Osteocyte (in vitro differentiated cells): Measurements from ENCODE around the gene SLIT1. TPM values are rescaled to one million over a fixed set of nuclear protein-coding genes. Genes with fewer than 3 reads are reported as not detected.

ENCODE experiments used
- DNase-seq: peaks from one replicate; pipeline ENCODE4 v3.0.0; 2021; ENCODE audit warnings: mixed read lengths; ENCODE audit not compliant: unreplicated experiment; ENCODE audit errors: extremely low spot score
- H3K27ac Mint-ChIP-seq: one replicate; pipeline ENCODE4 v1.8.0; 2021; ENCODE audit warnings: mild to moderate bottlenecking, mixed read lengths; ENCODE audit not compliant: unreplicated experiment
- H3K27me3 Mint-ChIP-seq: one replicate; pipeline ENCODE4 v1.8.0; 2021; ENCODE audit warnings: mixed read lengths; ENCODE audit not compliant: unreplicated experiment
- H3K36me3 Mint-ChIP-seq: one replicate; pipeline ENCODE4 v1.8.0; 2021; ENCODE audit warnings: mixed read lengths; ENCODE audit not compliant: unreplicated experiment
- H3K4me1 Mint-ChIP-seq: one replicate; pipeline ENCODE4 v1.8.0; 2021; ENCODE audit warnings: mixed read lengths; ENCODE audit not compliant: unreplicated experiment
- H3K4me3 Mint-ChIP-seq: one replicate; pipeline ENCODE4 v1.8.0; 2021; ENCODE audit warnings: mild to moderate bottlenecking, moderate library complexity, mixed read lengths; ENCODE audit not compliant: unreplicated experiment
- H3K9me3 Mint-ChIP-seq: one replicate; pipeline ENCODE4 v1.8.0; 2021; ENCODE audit warnings: mixed read lengths; ENCODE audit not compliant: unreplicated experiment
- CTCF ChIP-seq: fragments of 200-600 bp; sonication (generic); IDR thresholded peaks from 2 replicates; pipeline ENCODE4 v1.5.0; 2021; ENCODE audit warnings: antibody characterized with exemption, mild to moderate bottlenecking, moderate library complexity
- total RNA-seq: library from RNA; stranded (reverse); gene quantifications from 2 replicates; pipeline ENCODE4 v1.2.1, GENCODE V29; 2021

The SLIT1 gene
- total RNA-seq, 1 donor from 2014 or later = not detected

DNA sequence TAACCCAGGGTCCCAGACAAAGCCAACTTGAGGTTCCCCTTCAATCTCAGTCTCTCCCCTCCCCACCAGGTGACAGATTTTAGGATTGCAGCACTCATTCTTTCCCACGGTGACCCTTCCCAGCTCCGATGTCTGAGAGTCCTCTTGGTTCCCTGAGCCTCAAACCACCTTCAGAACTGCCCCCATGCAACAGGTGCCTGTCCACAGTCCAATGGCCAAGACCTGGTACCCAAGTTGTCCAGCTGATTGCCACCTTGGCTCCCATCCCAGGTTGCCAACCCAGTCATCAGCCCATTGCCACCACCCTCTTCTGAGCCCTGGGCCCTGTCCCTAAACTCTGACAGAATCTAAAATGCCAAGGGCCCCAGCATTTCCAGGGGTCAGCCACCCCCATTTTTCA lies 53.5 kb downstream of the SLIT1 start:
- Mint-ChIP-seq H3K4me3 (no peak overlapping the region), H3K27ac (no peak overlapping the region), H3K9me3 (no peaks in the 10 kb centered on the region), H3K36me3 (no peaks in the 10 kb centered on the region), H3K4me1 (no peaks in the 10 kb centered on the region), H3K27me3 (peaks cover 28% of the 10 kb centered on the region)
- no peak for DNase-seq
- no peak for TF ChIP-seq CTCF

- H3K36me3 Mint-ChIP-seq = no peaks in the 10 kb centered on the region
- peaks cover 24% of the 10 kb centered on the region for H3K27me3 Mint-ChIP-seq
- H3K9me3 Mint-ChIP-seq = no peaks in the 10 kb centered on the region
- H3K4me1 Mint-ChIP-seq = no peaks in the 10 kb centered on the region
- DNase-seq = no peak
- no peak overlapping the region for H3K4me3 Mint-ChIP-seq
- H3K27ac Mint-ChIP-seq = no peak overlapping the region
- TF ChIP-seq CTCF = no peak
Observed at GRCh38 chr10:97131666-97132065, 54.1 kb downstream of the SLIT1 start.

GRCh38 chr10:97131181-97131628 lies 54.6 kb downstream of the SLIT1 start:
- Mint-ChIP-seq H3K4me1 (no peaks in the 10 kb centered on the region), H3K9me3 (no peaks in the 10 kb centered on the region), H3K4me3 (no peak overlapping the region), H3K27ac (no peak overlapping the region), H3K27me3 (peaks cover 20% of the 10 kb centered on the region), H3K36me3 (no peaks in the 10 kb centered on the region)
- TF ChIP-seq CTCF = no peak
- no peak for DNase-seq

DNA sequence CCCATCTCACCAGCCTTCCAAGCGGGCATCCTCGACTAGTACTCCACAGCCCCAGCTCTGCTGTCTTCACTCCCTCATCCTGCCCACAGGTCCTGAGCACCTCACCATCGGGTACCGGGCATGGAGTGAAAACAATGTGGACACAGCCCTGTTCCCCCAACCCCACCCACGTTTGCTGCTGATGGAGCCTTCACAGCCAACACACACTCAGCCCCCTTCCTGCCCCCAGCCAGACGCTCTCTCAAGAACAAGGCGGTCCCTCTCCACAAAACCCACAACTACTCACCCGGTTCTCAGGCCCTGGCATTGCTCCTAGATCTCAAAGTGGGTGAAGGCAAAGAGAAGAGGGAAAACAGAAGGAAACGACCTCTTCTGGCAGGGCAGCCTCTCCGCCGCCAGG lies 56.1 kb downstream of the SLIT1 start:
- Mint-ChIP-seq H3K4me1 (no peaks in the 10 kb centered on the region), H3K27ac (no peak overlapping the region), H3K36me3 (no peaks in the 10 kb centered on the region), H3K9me3 (no peaks in the 10 kb centered on the region), H3K4me3 (no peak overlapping the region), H3K27me3 (peaks cover 20% of the 10 kb centered on the region)
- TF ChIP-seq CTCF = no peak
- no peak for DNase-seq

DNA sequence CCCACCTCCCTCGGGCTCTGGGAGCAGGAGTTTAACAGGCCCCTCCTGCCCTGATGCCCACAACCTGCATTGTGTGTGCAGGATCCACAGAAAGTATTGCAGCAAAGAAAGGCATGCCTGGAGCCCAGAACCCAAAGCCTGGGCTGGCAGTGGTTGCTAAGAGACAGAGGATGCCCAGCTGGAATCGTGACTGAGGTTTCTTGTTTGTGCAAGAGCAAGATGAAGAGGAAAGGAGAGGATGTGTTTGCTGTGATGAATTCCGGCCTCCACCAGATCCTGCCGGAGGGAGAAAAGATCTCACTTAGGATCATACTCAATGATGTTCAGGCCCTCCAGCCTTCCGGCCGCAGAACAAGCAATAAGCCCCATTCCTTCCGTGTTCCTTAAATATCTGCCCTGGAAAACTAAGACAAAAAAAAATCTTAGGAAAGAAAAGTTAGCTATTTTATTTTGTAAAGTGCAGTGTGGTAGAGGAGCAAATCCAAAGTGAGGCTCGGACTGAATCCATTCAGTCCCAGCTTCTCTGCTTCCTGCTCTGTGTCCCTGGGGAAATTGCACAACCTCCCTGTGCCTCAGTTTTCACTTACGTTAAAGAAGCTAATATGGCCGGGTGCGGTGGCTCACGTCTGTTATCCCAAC lies 57.1 kb downstream of the SLIT1 start:
- Mint-ChIP-seq H3K4me3 (no peak overlapping the region), H3K27me3 (peaks cover 24% of the 10 kb centered on the region), H3K27ac (no peak overlapping the region), H3K36me3 (no peaks in the 10 kb centered on the region), H3K4me1 (no peaks in the 10 kb centered on the region), H3K9me3 (no peaks in the 10 kb centered on the region)
- DNase-seq = no peak
- TF ChIP-seq CTCF = no peak
